ENCODE results near the gene ZNF536.
"Not testable (repeated sequence)": the region's sequence is repeated elsewhere in the genome, so short reads cannot be mapped to it uniquely, and the experiment has no call there.

DNA sequence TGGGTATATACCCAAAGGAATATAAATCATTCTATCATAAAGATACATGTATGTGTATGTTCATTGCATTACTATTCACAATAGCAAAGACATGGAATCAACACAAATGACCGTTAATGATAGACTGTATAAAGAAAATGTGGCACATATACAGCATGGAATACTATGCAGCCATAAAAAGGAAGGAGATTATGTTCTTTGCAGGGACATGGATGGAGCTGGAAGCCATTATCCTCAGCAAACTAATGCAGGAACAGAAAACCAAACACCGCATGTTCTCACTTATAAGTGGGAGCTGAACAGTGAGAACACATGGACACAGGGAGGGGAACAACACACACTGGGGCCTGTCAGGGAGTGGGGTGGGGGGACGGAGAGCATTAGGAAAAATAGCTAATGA lies 125.9 kb downstream of the ZNF536 start:
- TF ChIP-seq CTCF, POLR2A (IDR thresholded peaks at IDR 0.05): not testable (repeated sequence)

Measured in sigmoid colon (tissue), 3 donors.